SU-DHL-6 (cell line): ENCODE measurements around the gene PPDPF.

Source experiments
- H2AFZ ChIP-seq: fragments of 200-600 bp; sonication (generic); 2 replicates; pipeline ENCODE4 v1.6.1; 2014; ENCODE audit warnings: low read depth, mild to moderate bottlenecking, moderate library complexity, mixed read lengths, antibody characterized with exemption, low read length; ENCODE audit not compliant: severe bottlenecking
- H3F3A ChIP-seq: fragments of 200-600 bp; shearing (Covaris generic); 2 replicates; pipeline ENCODE4 v1.6.0; 2016; ENCODE audit warnings: antibody characterized with exemption, mild to moderate bottlenecking; ENCODE audit not compliant: insufficient read depth
- H3K27ac ChIP-seq: fragments of 200-600 bp; sonication (generic); 2 replicates; pipeline ENCODE4 v1.5.1; 2016; ENCODE audit warnings: low read depth, mild to moderate bottlenecking, low read length, moderate library complexity, mixed read lengths
- H3K27me3 ChIP-seq: fragments of 200-600 bp; sonication (generic), shearing (Covaris generic); 2 replicates; pipeline ENCODE4 v1.6.0; 2014; ENCODE audit warnings: mild to moderate bottlenecking, low read length
- H3K36me3 ChIP-seq: fragments of 200-600 bp; sonication (generic); 2 replicates; pipeline ENCODE4 v1.6.1; 2014; ENCODE audit warnings: mild to moderate bottlenecking, low read length, mixed read lengths
- H3K4me2 ChIP-seq: fragments of 300-600, 200-600 bp; shearing (Covaris generic), sonication (generic); 2 replicates; pipeline ENCODE4 v1.6.0; 2014; ENCODE audit warnings: low read length, low read depth, mild to moderate bottlenecking; ENCODE audit not compliant: poor library complexity, severe bottlenecking
- H3K4me3 ChIP-seq: fragments of 200-600 bp; sonication (generic); 2 replicates; pipeline ENCODE4 v1.5.1; 2014; ENCODE audit warnings: antibody characterized with exemption, low read length, mild to moderate bottlenecking, mixed read lengths; ENCODE audit not compliant: insufficient read depth, poor library complexity, severe bottlenecking
- H3K79me2 ChIP-seq: fragments of 200-600 bp; sonication (generic); 2 replicates; pipeline ENCODE4 v1.6.1; 2014; ENCODE audit warnings: mild to moderate bottlenecking, low read length, moderate library complexity; ENCODE audit not compliant: insufficient read depth
- H3K9ac ChIP-seq: fragments of 200-600 bp; sonication (generic); 2 replicates; pipeline ENCODE4 v1.7.0; 2014; ENCODE audit warnings: mild to moderate bottlenecking, low read length
- H3K9me2 ChIP-seq: fragments of 200-600 bp; sonication (generic); replicated peaks from 2 replicates; pipeline ENCODE4 v1.6.1; 2014; ENCODE audit warnings: low read length; ENCODE audit not compliant: insufficient read depth
- H3K9me3 ChIP-seq: fragments of 200-600 bp; sonication (generic); 2 replicates; pipeline ENCODE4 v1.6.1; 2014; ENCODE audit warnings: low read length, mixed read lengths; ENCODE audit not compliant: insufficient read depth
- H4K20me1 ChIP-seq: fragments of 200-600 bp; sonication (generic); 2 replicates; pipeline ENCODE4 v1.6.1; 2014; ENCODE audit warnings: low read depth, mild to moderate bottlenecking, antibody characterized with exemption, low read length, moderate library complexity, mixed read lengths
- CTCF ChIP-seq: fragments of 200-600 bp; sonication (generic); IDR thresholded peaks from one replicate; pipeline ENCODE4 v1.5.1; 2017; ENCODE audit warnings: antibody characterized with exemption, mild to moderate bottlenecking, low read length, moderate library complexity; ENCODE audit not compliant: insufficient read depth, poor library complexity, severe bottlenecking
- EZH2phosphoT487 ChIP-seq: fragments of 200-600 bp; sonication (generic), shearing (Covaris generic); conservative IDR thresholded peaks from 2 replicates; pipeline ENCODE4 v1.6.1; 2018; ENCODE audit warnings: mild to moderate bottlenecking, antibody characterized with exemption, low read length, moderate library complexity, mixed read lengths

PPDPF gene

GRCh38 chr20:63565021-63565698, 44.6 kb downstream of the PPDPF start:
- Histone ChIP-seq H3K27me3 (no peaks in the 10 kb centered on the region), H3K9me3 (no peaks in the 10 kb centered on the region), H3K9ac (no peak overlapping the region), H3K9me2 (no peaks in the 10 kb centered on the region), H2AFZ (no peak overlapping the region), H3K4me3 (no peak overlapping the region), H4K20me1 (no peaks in the 10 kb centered on the region), H3K4me2 (no peak overlapping the region), H3K36me3 (no peaks in the 10 kb centered on the region), H3K27ac (no peak overlapping the region), H3K79me2 (no peaks in the 10 kb centered on the region), H3F3A (no peaks in the 10 kb centered on the region)
- TF ChIP-seq CTCF: no peak
- no peak for TF ChIP-seq EZH2phosphoT487

GRCh38 chr20:63565699-63566335, 45.3 kb downstream of the PPDPF start:
- no peaks in the 10 kb centered on the region for H3K36me3 ChIP-seq
- no peaks in the 10 kb centered on the region for H3K79me2 ChIP-seq
- no peaks in the 10 kb centered on the region for H3K27me3 ChIP-seq
- H3K9ac ChIP-seq: no peak overlapping the region
- H3K9me3 ChIP-seq: no peaks in the 10 kb centered on the region
- no peak overlapping the region for H3K4me2 ChIP-seq
- H2AFZ ChIP-seq: no peak overlapping the region
- H3K27ac ChIP-seq: no peak overlapping the region
- no peak overlapping the region for H3K4me3 ChIP-seq
- no peaks in the 10 kb centered on the region for H3K9me2 ChIP-seq
- no peaks in the 10 kb centered on the region for H4K20me1 ChIP-seq
- no peaks in the 10 kb centered on the region for H3F3A ChIP-seq
- TF ChIP-seq CTCF: no peak
- TF ChIP-seq EZH2phosphoT487: no peak

- Histone ChIP-seq H4K20me1 (no peaks in the 10 kb centered on the region), H3K79me2 (no peaks in the 10 kb centered on the region), H2AFZ (no peak overlapping the region), H3K4me2 (no peak overlapping the region), H3K4me3 (no peak overlapping the region), H3K9me2 (no peaks in the 10 kb centered on the region), H3K27me3 (no peaks in the 10 kb centered on the region), H3F3A (no peaks in the 10 kb centered on the region), H3K36me3 (no peaks in the 10 kb centered on the region), H3K27ac (no peak overlapping the region), H3K9me3 (no peaks in the 10 kb centered on the region), H3K9ac (no peak overlapping the region)
- TF ChIP-seq CTCF (no peak), EZH2phosphoT487 (no peak)
Observed at GRCh38 chr20:63566395-63567135, 46.0 kb downstream of the PPDPF start.
